Pons (tissue), 1 donor: Measurements from ENCODE around the gene NKAIN2.
"Not testable (repeated sequence)": the region's sequence is repeated elsewhere in the genome, so short reads cannot be mapped to it uniquely, and the experiment has no call there.

ENCODE experiments used
- DNase-seq: peaks from one replicate; pipeline ENCODE4 v3.0.0-alpha.2; 2016; ENCODE audit warnings: low spot score

NKAIN2 gene

GRCh38 chr6:124438546-124439065, 634.9 kb downstream of the NKAIN2 start:
- DNase-seq: no peak

- DNase-seq: no peak
Observed at GRCh38 chr6:124441450-124441849, 637.8 kb downstream of the NKAIN2 start.

- DNase-seq: no peak
Observed at GRCh38 chr6:124443541-124443940, 639.9 kb downstream of the NKAIN2 start.

GRCh38 chr6:124445581-124445980, 641.9 kb downstream of the NKAIN2 start:
- no peak for DNase-seq

- DNase-seq: no peak
Observed at GRCh38 chr6:124446961-124447360, 643.3 kb downstream of the NKAIN2 start.

- DNase-seq: no peak
Observed at GRCh38 chr6:124459268-124459667, 655.6 kb downstream of the NKAIN2 start.

GRCh38 chr6:124462750-124463149, 659.1 kb downstream of the NKAIN2 start:
- no peak for DNase-seq

- DNase-seq: no peak
Observed at GRCh38 chr6:124463271-124463670, 659.6 kb downstream of the NKAIN2 start.

- DNase-seq: not testable (repeated sequence)
Observed at GRCh38 chr6:124464600-124464999, 660.9 kb downstream of the NKAIN2 start.

GRCh38 chr6:124466949-124467348, 663.3 kb downstream of the NKAIN2 start:
- no peak for DNase-seq

- no peak for DNase-seq
Observed at GRCh38 chr6:124467366-124467765, 663.7 kb downstream of the NKAIN2 start.

GRCh38 chr6:124470803-124471202, 667.1 kb downstream of the NKAIN2 start:
- DNase-seq: no peak

GRCh38 chr6:124475176-124475575, 671.5 kb downstream of the NKAIN2 start:
- no peak for DNase-seq

- DNase-seq: no peak
Observed at GRCh38 chr6:124478906-124479305, 675.2 kb downstream of the NKAIN2 start.

- no peak for DNase-seq
Observed at GRCh38 chr6:124479991-124480430, 676.3 kb downstream of the NKAIN2 start.

- no peak for DNase-seq
Observed at GRCh38 chr6:124482071-124482491, 678.4 kb downstream of the NKAIN2 start.

- DNase-seq: no peak
Observed at GRCh38 chr6:124487623-124488431, 684.2 kb downstream of the NKAIN2 start.

- no peak for DNase-seq
Observed at GRCh38 chr6:124490122-124490521, 686.5 kb downstream of the NKAIN2 start.

- no peak for DNase-seq
Observed at GRCh38 chr6:124493259-124493658, 689.6 kb downstream of the NKAIN2 start.

- no peak for DNase-seq
Observed at GRCh38 chr6:124494956-124495664, 691.4 kb downstream of the NKAIN2 start.

GRCh38 chr6:124495665-124496190, 692.1 kb downstream of the NKAIN2 start:
- peak; percentile 11 for DNase-seq

- DNase-seq: no peak
Observed at GRCh38 chr6:124496334-124496733, 692.7 kb downstream of the NKAIN2 start.

- DNase-seq: no peak
Observed at GRCh38 chr6:124512431-124512830, 708.8 kb downstream of the NKAIN2 start.
